ENCODE results near the gene ARMH4. TPM values are rescaled to one million over a fixed set of nuclear protein-coding genes. Genes with fewer than 3 reads are reported as not detected.

ARMH4 gene
- total and polyA plus RNA-seq, 2 experiments from 2014 or later = 48.6 to 64.6 TPM

DNA sequence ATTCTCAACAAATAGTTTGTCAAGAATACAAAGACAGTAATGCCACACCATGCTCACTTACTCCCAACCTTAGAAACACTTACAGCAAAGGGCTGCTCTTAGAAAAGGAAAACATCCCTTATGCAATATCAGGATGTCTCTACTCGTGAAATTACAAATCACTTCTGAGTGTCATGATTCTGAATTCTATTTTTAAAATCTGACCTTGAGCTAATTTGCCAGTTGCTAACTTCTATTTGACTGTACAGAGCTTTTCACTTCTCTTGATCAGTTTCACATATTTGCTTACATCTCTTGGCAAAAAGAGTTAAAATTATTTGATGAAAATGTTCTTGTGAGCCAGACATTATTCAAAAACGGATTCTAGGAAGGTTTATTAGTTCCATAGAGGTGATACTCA, 149.4 kb downstream of the ARMH4 start:
- Histone ChIP-seq H3K27me3 (no peaks in the 10 kb centered on the region), H3K36me3 (peaks cover 9% of the 10 kb centered on the region), H3K27ac (no peak overlapping the region), H3K4me3 (no peak overlapping the region), H3K9me3 (ENCODE audit: low read depth) (no peaks in the 10 kb centered on the region), H3K4me1 (ENCODE audit: low read depth) (no peaks in the 10 kb centered on the region)
- no peak for TF ChIP-seq CTCF (IDR thresholded peaks at IDR 0.05; ENCODE audit: low read depth, low read length)
- no peak for DNase-seq (ENCODE audit: low read depth in 1 of 2, low spot score in 1 of 2)

GRCh38 chr14:57999979-58000378, 152.0 kb downstream of the ARMH4 start:
- Histone ChIP-seq H3K27ac (no peak overlapping the region), H3K4me1 (ENCODE audit: low read depth) (no peaks in the 10 kb centered on the region), H3K9me3 (ENCODE audit: low read depth) (no peaks in the 10 kb centered on the region), H3K27me3 (no peaks in the 10 kb centered on the region), H3K36me3 (peaks cover 9% of the 10 kb centered on the region), H3K4me3 (no peak overlapping the region)
- TF ChIP-seq CTCF (IDR thresholded peaks at IDR 0.05; ENCODE audit: low read depth, low read length) = no peak
- DNase-seq (ENCODE audit: low read depth in 1 of 2, low spot score in 1 of 2) = no peak

GRCh38 chr14:57999471-57999870, 152.5 kb downstream of the ARMH4 start:
- no peaks in the 10 kb centered on the region for H3K4me1 ChIP-seq (ENCODE audit: low read depth)
- no peaks in the 10 kb centered on the region for H3K27me3 ChIP-seq

GRCh38 chr14:57998766-57999165, 153.2 kb downstream of the ARMH4 start:
- Histone ChIP-seq H3K4me3 (no peak overlapping the region), H3K4me1 (ENCODE audit: low read depth) (no peaks in the 10 kb centered on the region), H3K9me3 (ENCODE audit: low read depth) (no peaks in the 10 kb centered on the region), H3K36me3 (no peaks in the 10 kb centered on the region), H3K27ac (no peak overlapping the region), H3K27me3 (no peaks in the 10 kb centered on the region)
- no peak for TF ChIP-seq CTCF (IDR thresholded peaks at IDR 0.05; ENCODE audit: low read depth, low read length)
- no peak for DNase-seq (ENCODE audit: low read depth in 1 of 2, low spot score in 1 of 2)

More at GRCh38 chr14:57999471-57999870, 152.5 kb downstream of the ARMH4 start:
- H3K4me3 ChIP-seq = no peak overlapping the region
- peaks cover 6% of the 10 kb centered on the region for H3K36me3 ChIP-seq
- no peak for DNase-seq (ENCODE audit: low read depth in 1 of 2, low spot score in 1 of 2)
- no peaks in the 10 kb centered on the region for H3K9me3 ChIP-seq (ENCODE audit: low read depth)
- no peak overlapping the region for H3K27ac ChIP-seq
- no peak for TF ChIP-seq CTCF (IDR thresholded peaks at IDR 0.05; ENCODE audit: low read depth, low read length)

DNA sequence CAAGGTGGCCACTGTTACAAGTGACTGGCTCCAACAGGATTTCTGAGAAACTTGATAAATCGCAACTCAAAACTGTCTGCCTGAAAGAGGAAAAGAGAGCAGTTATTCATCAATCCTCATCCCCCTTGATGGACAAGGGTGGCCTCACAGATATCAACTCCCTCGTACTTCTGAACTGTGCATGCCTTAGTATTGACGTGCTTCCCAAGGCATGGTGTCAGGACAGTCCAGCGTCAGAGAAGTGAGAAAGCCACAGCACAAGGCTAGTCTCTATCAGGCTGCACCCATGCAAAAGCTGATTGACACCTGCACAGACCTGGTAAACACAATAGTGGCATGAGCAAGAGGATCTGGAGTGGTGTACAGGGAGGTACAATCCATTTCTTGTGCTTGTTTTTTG, 160.7 kb downstream of the ARMH4 start:
- Histone ChIP-seq H3K27me3 (no peaks in the 10 kb centered on the region), H3K27ac (no peak overlapping the region), H3K4me3 (no peak overlapping the region), H3K4me1 (ENCODE audit: low read depth) (no peaks in the 10 kb centered on the region), H3K36me3 (no peaks in the 10 kb centered on the region), H3K9me3 (ENCODE audit: low read depth) (no peaks in the 10 kb centered on the region)
- no peak for TF ChIP-seq CTCF (IDR thresholded peaks at IDR 0.05; ENCODE audit: low read depth, low read length)
- no peak for DNase-seq (ENCODE audit: low read depth in 1 of 2, low spot score in 1 of 2)

DNA sequence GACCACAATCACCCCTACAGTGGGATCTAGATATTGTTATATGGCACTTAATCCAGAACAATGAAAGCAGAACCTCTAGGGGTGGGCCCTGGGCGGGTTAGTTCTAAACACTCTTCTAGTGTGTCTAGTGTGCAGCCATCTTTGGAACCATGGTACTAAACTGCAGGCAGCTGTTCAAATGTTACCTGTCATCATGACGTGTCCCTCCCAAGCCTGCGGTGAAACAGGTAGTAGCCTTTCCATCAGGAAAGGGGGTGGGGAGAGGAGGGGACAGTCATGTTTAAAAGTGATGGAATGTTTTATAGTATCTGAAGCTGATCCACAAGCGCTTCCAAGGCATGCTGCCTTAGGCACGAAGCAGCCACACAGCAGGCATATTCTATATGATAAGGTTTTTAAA, 163.6 kb downstream of the ARMH4 start:
- Histone ChIP-seq H3K4me1 (ENCODE audit: low read depth) (no peaks in the 10 kb centered on the region), H3K27ac (no peak overlapping the region), H3K36me3 (no peaks in the 10 kb centered on the region), H3K9me3 (ENCODE audit: low read depth) (no peaks in the 10 kb centered on the region), H3K27me3 (no peaks in the 10 kb centered on the region), H3K4me3 (no peak overlapping the region)
- no peak for DNase-seq (ENCODE audit: low read depth in 1 of 2, low spot score in 1 of 2)
- no peak for TF ChIP-seq CTCF (IDR thresholded peaks at IDR 0.05; ENCODE audit: low read depth, low read length)
